Measurements from ENCODE around the gene IGLL1.
"Not testable (repeated sequence)": the region's sequence is repeated elsewhere in the genome, so short reads cannot be mapped to it uniquely, and the experiment has no call there.

The IGLL1 gene

GRCh38 chr22:23573701-23574235, 6.3 kb downstream of the IGLL1 start:
- H3K27me3 ChIP-seq (ENCODE audit: control insufficient read depth in 2 of 2, insufficient read depth in 2 of 2, low read length in 2 of 2); H3K36me3 ChIP-seq (ENCODE audit: control insufficient read depth in 2 of 2, insufficient read depth in 2 of 2, low read length in 2 of 2); H3K27ac ChIP-seq (ENCODE audit: low read depth in 2 of 2, low read length in 2 of 2); H3K4me1 ChIP-seq (ENCODE audit: control insufficient read depth in 2 of 2, insufficient read depth in 2 of 2, low read length in 2 of 2); H3K4me3 ChIP-seq (ENCODE audit: low read length in 2 of 2); H3K9ac ChIP-seq (ENCODE audit: low read depth in 1 of 2, low read length in 2 of 2); H3K9me3 ChIP-seq (ENCODE audit: control insufficient read depth in 2 of 2, low read length in 2 of 2): not testable (repeated sequence)

GRCh38 chr22:23573106-23573505, 7.0 kb downstream of the IGLL1 start:
- not testable (repeated sequence) for H3K36me3 ChIP-seq (ENCODE audit: control insufficient read depth in 2 of 2, insufficient read depth in 2 of 2, low read length in 2 of 2); H3K4me3 ChIP-seq (ENCODE audit: low read length in 2 of 2); H3K9me3 ChIP-seq (ENCODE audit: control insufficient read depth in 2 of 2, low read length in 2 of 2); H3K9ac ChIP-seq (ENCODE audit: low read depth in 1 of 2, low read length in 2 of 2); H3K27ac ChIP-seq (ENCODE audit: low read depth in 2 of 2, low read length in 2 of 2); H3K4me1 ChIP-seq (ENCODE audit: control insufficient read depth in 2 of 2, insufficient read depth in 2 of 2, low read length in 2 of 2); H3K27me3 ChIP-seq (ENCODE audit: control insufficient read depth in 2 of 2, insufficient read depth in 2 of 2, low read length in 2 of 2)

GRCh38 chr22:23571486-23571885, 8.6 kb downstream of the IGLL1 start:
- H3K27me3 ChIP-seq (ENCODE audit: control insufficient read depth in 2 of 2, insufficient read depth in 2 of 2, low read length in 2 of 2) = peaks cover 4% of the 10 kb centered on the region in 2 donors
- H3K4me1 ChIP-seq (ENCODE audit: control insufficient read depth in 2 of 2, insufficient read depth in 2 of 2, low read length in 2 of 2) = no peaks in the 10 kb centered on the region
- H3K36me3 ChIP-seq (ENCODE audit: control insufficient read depth in 2 of 2, insufficient read depth in 2 of 2, low read length in 2 of 2) = no peaks in the 10 kb centered on the region
- H3K9ac ChIP-seq (ENCODE audit: low read depth in 1 of 2, low read length in 2 of 2) = no peak overlapping the region
- no peak overlapping the region for H3K27ac ChIP-seq (ENCODE audit: low read depth in 2 of 2, low read length in 2 of 2)
- no peak overlapping the region for H3K4me3 ChIP-seq (ENCODE audit: low read length in 2 of 2)
- H3K9me3 ChIP-seq (ENCODE audit: control insufficient read depth in 2 of 2, low read length in 2 of 2) = no peaks in the 10 kb centered on the region

GRCh38 chr22:23570681-23571080, 9.4 kb downstream of the IGLL1 start:
- H3K4me3 ChIP-seq (ENCODE audit: low read length in 2 of 2) = no peak overlapping the region
- no peak overlapping the region for H3K27ac ChIP-seq (ENCODE audit: low read depth in 2 of 2, low read length in 2 of 2)
- peaks cover 2 to 3% of the 10 kb centered on the region in 2 donors for H3K4me1 ChIP-seq (ENCODE audit: control insufficient read depth in 2 of 2, insufficient read depth in 2 of 2, low read length in 2 of 2)
- H3K9me3 ChIP-seq (ENCODE audit: control insufficient read depth in 2 of 2, low read length in 2 of 2) = no peaks in the 10 kb centered on the region
- H3K27me3 ChIP-seq (ENCODE audit: control insufficient read depth in 2 of 2, insufficient read depth in 2 of 2, low read length in 2 of 2) = peaks cover 5 to 7% of the 10 kb centered on the region in 2 donors
- H3K36me3 ChIP-seq (ENCODE audit: control insufficient read depth in 2 of 2, insufficient read depth in 2 of 2, low read length in 2 of 2) = no peaks in the 10 kb centered on the region
- no peak overlapping the region for H3K9ac ChIP-seq (ENCODE audit: low read depth in 1 of 2, low read length in 2 of 2)

GRCh38 chr22:23569716-23570115, 10.4 kb downstream of the IGLL1 start:
- Histone ChIP-seq H3K4me1 (ENCODE audit: control insufficient read depth in 2 of 2, insufficient read depth in 2 of 2, low read length in 2 of 2) (peaks cover 2 to 7% of the 10 kb centered on the region in 2 donors), H3K27me3 (ENCODE audit: control insufficient read depth in 2 of 2, insufficient read depth in 2 of 2, low read length in 2 of 2) (peaks cover 10 to 11% of the 10 kb centered on the region in 2 donors), H3K36me3 (ENCODE audit: control insufficient read depth in 2 of 2, insufficient read depth in 2 of 2, low read length in 2 of 2) (no peaks in the 10 kb centered on the region), H3K9me3 (ENCODE audit: control insufficient read depth in 2 of 2, low read length in 2 of 2) (no peaks in the 10 kb centered on the region), H3K27ac (ENCODE audit: low read depth in 2 of 2, low read length in 2 of 2) (no peak overlapping the region), H3K9ac (ENCODE audit: low read depth in 1 of 2, low read length in 2 of 2) (no peak overlapping the region), H3K4me3 (ENCODE audit: low read length in 2 of 2) (no peak overlapping the region)

GRCh38 chr22:23569291-23569690, 10.8 kb downstream of the IGLL1 start:
- Histone ChIP-seq H3K36me3 (ENCODE audit: control insufficient read depth in 2 of 2, insufficient read depth in 2 of 2, low read length in 2 of 2) (no peaks in the 10 kb centered on the region), H3K4me3 (ENCODE audit: low read length in 2 of 2) (no peak overlapping the region), H3K4me1 (ENCODE audit: control insufficient read depth in 2 of 2, insufficient read depth in 2 of 2, low read length in 2 of 2) (peaks cover 2 to 7% of the 10 kb centered on the region in 2 donors), H3K27me3 (ENCODE audit: control insufficient read depth in 2 of 2, insufficient read depth in 2 of 2, low read length in 2 of 2) (peaks cover 10 to 11% of the 10 kb centered on the region in 2 donors), H3K9me3 (ENCODE audit: control insufficient read depth in 2 of 2, low read length in 2 of 2) (no peaks in the 10 kb centered on the region), H3K9ac (ENCODE audit: low read depth in 1 of 2, low read length in 2 of 2) (no peak overlapping the region), H3K27ac (ENCODE audit: low read depth in 2 of 2, low read length in 2 of 2) (no peak overlapping the region)

- Histone ChIP-seq H3K9ac (ENCODE audit: low read depth in 1 of 2, low read length in 2 of 2) (no peak overlapping the region), H3K27ac (ENCODE audit: low read depth in 2 of 2, low read length in 2 of 2) (no peak overlapping the region), H3K9me3 (ENCODE audit: control insufficient read depth in 2 of 2, low read length in 2 of 2) (no peaks in the 10 kb centered on the region), H3K36me3 (ENCODE audit: control insufficient read depth in 2 of 2, insufficient read depth in 2 of 2, low read length in 2 of 2) (no peaks in the 10 kb centered on the region), H3K4me1 (ENCODE audit: control insufficient read depth in 2 of 2, insufficient read depth in 2 of 2, low read length in 2 of 2) (peaks cover 2 to 7% of the 10 kb centered on the region in 2 donors), H3K27me3 (ENCODE audit: control insufficient read depth in 2 of 2, insufficient read depth in 2 of 2, low read length in 2 of 2) (peaks cover 10 to 11% of the 10 kb centered on the region in 2 donors), H3K4me3 (ENCODE audit: low read length in 2 of 2) (no peak overlapping the region)
Measured at GRCh38 chr22:23566705-23567475, 13.2 kb downstream of the IGLL1 start.

- H3K9ac ChIP-seq (ENCODE audit: low read depth in 1 of 2, low read length in 2 of 2) = no peak overlapping the region
Measured at GRCh38 chr22:23565915-23566704, 14.0 kb downstream of the IGLL1 start.

GRCh38 chr22:23565305-23565914, 14.7 kb downstream of the IGLL1 start:
- peaks cover 10 to 11% of the 10 kb centered on the region in 2 donors for H3K27me3 ChIP-seq (ENCODE audit: control insufficient read depth in 2 of 2, insufficient read depth in 2 of 2, low read length in 2 of 2)

More at GRCh38 chr22:23565915-23566704, 14.0 kb downstream of the IGLL1 start:
- Histone ChIP-seq H3K27ac (ENCODE audit: low read depth in 2 of 2, low read length in 2 of 2) (no peak overlapping the region), H3K27me3 (ENCODE audit: control insufficient read depth in 2 of 2, insufficient read depth in 2 of 2, low read length in 2 of 2) (peaks cover 10 to 11% of the 10 kb centered on the region in 2 donors), H3K4me3 (ENCODE audit: low read length in 2 of 2) (peak overlapping the region; percentile 45 to 56), H3K9me3 (ENCODE audit: control insufficient read depth in 2 of 2, low read length in 2 of 2) (no peaks in the 10 kb centered on the region), H3K36me3 (ENCODE audit: control insufficient read depth in 2 of 2, insufficient read depth in 2 of 2, low read length in 2 of 2) (no peaks in the 10 kb centered on the region), H3K4me1 (ENCODE audit: control insufficient read depth in 2 of 2, insufficient read depth in 2 of 2, low read length in 2 of 2) (peaks cover 2 to 7% of the 10 kb centered on the region in 2 donors)

More at GRCh38 chr22:23565305-23565914, 14.7 kb downstream of the IGLL1 start:
- peak overlapping the region; percentile 45 to 56 for H3K4me3 ChIP-seq (ENCODE audit: low read length in 2 of 2)
- no peak overlapping the region for H3K27ac ChIP-seq (ENCODE audit: low read depth in 2 of 2, low read length in 2 of 2)
- no peaks in the 10 kb centered on the region for H3K9me3 ChIP-seq (ENCODE audit: control insufficient read depth in 2 of 2, low read length in 2 of 2)
- no peaks in the 10 kb centered on the region for H3K36me3 ChIP-seq (ENCODE audit: control insufficient read depth in 2 of 2, insufficient read depth in 2 of 2, low read length in 2 of 2)
- peak overlapping the region in 1 of 2 donors; percentile 14 for H3K9ac ChIP-seq (ENCODE audit: low read depth in 1 of 2, low read length in 2 of 2)
- peaks cover 2 to 7% of the 10 kb centered on the region in 2 donors for H3K4me1 ChIP-seq (ENCODE audit: control insufficient read depth in 2 of 2, insufficient read depth in 2 of 2, low read length in 2 of 2)
